ENCODE measurements around the gene SLC18B1. TPM values are rescaled to one million over a fixed set of nuclear protein-coding genes. Genes with fewer than 3 reads are reported as not detected.

The SLC18B1 gene
- total and polyA plus RNA-seq, 2 of the 13 experiments (the other 11 are each of a cell fraction or from before 2014, with no cell fraction given), result 11.4 to 13.8 TPM

- TF ChIP-seq KIAA2018 (CRISPR knock-in tag; IDR thresholded peaks at IDR 0.05; ENCODE audit: borderline replicate concordance) (no peak), ZNF24 (IDR thresholded peaks at IDR 0.05) (no peak), CREB1 (IDR thresholded peaks at IDR 0.05) (no peak), CREB1 (CRISPR knock-in tag; IDR thresholded peaks at IDR 0.05) (no peak), RBFOX2 (IDR thresholded peaks at IDR 0.05; ENCODE audit: low read depth, low read length) (peak; percentile 86), POLR2AphosphoS2 (IDR thresholded peaks at IDR 0.05; ENCODE audit: low read depth, low read length) (peak; percentile 24; the same call in 1 of the 2 replicates), ZBTB3 (CRISPR knock-in tag; IDR thresholded peaks at IDR 0.05; ENCODE audit: borderline replicate concordance, low read depth) (0 out of 2 replicates have a peak, but pooled peaks have one; percentile 25), BRD4 (CRISPR knock-in tag; IDR thresholded peaks at IDR 0.05) (no peak), ZNF737 (CRISPR knock-in tag; IDR thresholded peaks at IDR 0.05; ENCODE audit: borderline replicate concordance) (no peak), SOX5 (CRISPR knock-in tag; IDR thresholded peaks at IDR 0.05; ENCODE audit: borderline replicate concordance) (no peak), SETDB1 (CRISPR knock-in tag; IDR thresholded peaks at IDR 0.05; ENCODE audit: borderline replicate concordance) (no peak), DMAP1 (CRISPR knock-in tag; IDR thresholded peaks at IDR 0.05) (no peak), ZNF253 (CRISPR knock-in tag; IDR thresholded peaks at IDR 0.05; ENCODE audit: borderline replicate concordance) (no peak), PCBP2 (optimal IDR thresholded peaks at IDR 0.05; ENCODE audit: low read depth, low read length, poor library complexity, severe bottlenecking) (peak; percentile 29), MYNN (CRISPR knock-in tag; IDR thresholded peaks at IDR 0.05; ENCODE audit: low read depth) (no peak), ZNF10 (CRISPR knock-in tag; IDR thresholded peaks at IDR 0.05; ENCODE audit: borderline replicate concordance, low read depth) (no peak), ETV6 (CRISPR knock-in tag; conservative IDR thresholded peaks at IDR 0.05) (no peak), TBX3 (IDR thresholded peaks at IDR 0.05; ENCODE audit: borderline replicate concordance) (no peak), ZNF703 (CRISPR knock-in tag; IDR thresholded peaks at IDR 0.05; ENCODE audit: borderline replicate concordance) (no peak), ZNF484 (CRISPR knock-in tag; IDR thresholded peaks at IDR 0.05; ENCODE audit: borderline replicate concordance, low read depth) (no peak), BRCA1 (CRISPR knock-in tag; IDR thresholded peaks at IDR 0.05) (no peak), NFIC (IDR thresholded peaks at IDR 0.05; ENCODE audit: low read length) (peak; percentile 31; the same call in 1 of the 2 replicates), ZNF382 (CRISPR knock-in tag; IDR thresholded peaks at IDR 0.05; ENCODE audit: borderline replicate concordance) (no peak), KDM1A (CRISPR knock-in tag; IDR thresholded peaks at IDR 0.05) (no peak)
Observed at GRCh38 chr6:132818404-132819359, 20.2 kb upstream of the SLC18B1 start (continued).

All from HepG2 (cell line).